ENCODE measurements around the gene ALG14. TPM values are rescaled to one million over a fixed set of nuclear protein-coding genes. Genes with fewer than 3 reads are reported as not detected.
A peak's percentile ranks its signal among the peaks of the same experiment; 100 is the strongest.

ALG14 gene
- 8.6 and 12.3 TPM in 2 replicates for total RNA-seq
- 2.1 and 2.6 TPM in 2 replicates for polyA plus RNA-seq
- 1.7 and 2.4 TPM in 2 replicates for polyA plus RNA-seq (2011; cell fraction: cytosol; rRNA removed)
- 1.1 and 1.4 TPM in 2 replicates for polyA plus RNA-seq (2011; cell fraction: nucleus; rRNA removed)
- 3.6 and 4.6 TPM in 2 replicates for polyA plus RNA-seq (2012)
- 5.7 and 19.2 TPM in 2 replicates for polyA minus RNA-seq
- polyA minus RNA-seq (2011; cell fraction: cytosol; rRNA and poly(A)+ RNA removed) = 4.4 TPM
- 1.3 and 2.7 TPM in 2 replicates for polyA minus RNA-seq (2011; cell fraction: nucleus; rRNA and poly(A)+ RNA removed)
- percentile 59 among the genes with signal in this experiment for Bru-seq, nascent RNA
- BruChase-seq, experiment 1, labeled RNA remaining after a 6-hour chase = percentile 55 among the genes with signal in this experiment
- percentile 46 among the genes with signal in this experiment for BruChase-seq, experiment 2, labeled RNA remaining after a 2-hour chase
- long read RNA-seq, full-length matches to known transcripts = 45 of 53 reads
- long read RNA-seq, partial matches to known transcripts = 1 of 53 reads
- long read RNA-seq, other reads (novel, unspliced or antisense) = 7 of 53 reads

GRCh38 chr1:95072532-95073419, at the start of gene ALG14:
Gene ALG14 (minus strand): TSS chr1:95072951. CDS start chr1:95072898, 53 bp downstream.
- Histone ChIP-seq H3K9me3 (replicated peaks; ENCODE audit: control insufficient read depth, insufficient read depth, low read length) (no peaks in the 10 kb centered on the region), H3K79me2 (ENCODE audit: control insufficient read depth, insufficient read depth, low read length) (no peaks in the 10 kb centered on the region), H3K4me3 (replicated peaks in 1 of 3; ENCODE audit: insufficient read depth in 1 of 3, low read depth in 1 of 3, low read length in 3 of 3) (peak within 1 kb of the TSS; percentile 25 to 75 (median 65)), H3K9me1 (replicated peaks; ENCODE audit: control insufficient read depth, extremely low read depth, insufficient read depth, low read length) (no peaks in the 10 kb centered on the region), H3K27me3 (ENCODE audit: control insufficient read depth in 2 of 2, insufficient read depth in 2 of 2, low read length in 2 of 2) (peaks cover 1 to 5% of the 10 kb centered on the region in 2 experiments), H3K9ac (replicated peaks; ENCODE audit: extremely low read depth, insufficient read depth, low read length) (peak within 1 kb of the TSS; percentile 76), H3K4me1 (ENCODE audit: control insufficient read depth, extremely low read depth, insufficient read depth, low read length) (peaks cover 7% of the 10 kb centered on the region), H4K20me1 (replicated peaks; ENCODE audit: control insufficient read depth, extremely low read depth, insufficient read depth, low read length) (no peaks in the 10 kb centered on the region), H3K4me2 (ENCODE audit: insufficient read depth, low read length) (peak within 1 kb of the TSS; percentile 94), H2AFZ (ENCODE audit: low read depth, low read length) (peak within 1 kb of the TSS; percentile 99), H3K27ac (ENCODE audit: insufficient read depth, low read depth, low read length) (peak within 1 kb of the TSS; percentile 50), H3K36me3 (ENCODE audit: control insufficient read depth in 2 of 2, extremely low read depth in 1 of 2, insufficient read depth in 2 of 2, low read length in 2 of 2) (no peaks in the 10 kb centered on the region)
- FAIRE-seq = peak; percentile 98
- no TSS peak for BruUV-seq (replicated peaks)
- CTCF ChIA-PET = interaction anchor here (0.6 to 2.7 kb wide), 11 partner anchors 9 to 1769 kb away, joined by 3 to 37 read pairs (median 5); partner anchors contain the start of genes RWDD3 and TLCD4
- POLR2A ChIA-PET = interaction anchor here (1.1 kb wide), 2 partner anchors 12 to 161 kb away, joined by 3 to 4 read pairs; partner anchors contain the start of gene RWDD3
- intact Hi-C loops (cut with micrococcal nuclease) (loop anchor here (2.0 to 5.0 kb wide), 2 partner anchors 45 to 162 kb away; partner anchors contain the start of genes RWDD3 and TLCD4), dilution Hi-C loops (cut with MboI; ENCODE audit: extremely low pct_ligation_motif_present, low sequenced_read_pairs) (no loop called here)
- TF ChIP-seq EZH2 (IDR thresholded peaks at IDR 0.05; ENCODE audit: borderline replicate concordance, low read depth, low read length, severe bottlenecking) = no peak
- TF ChIP-seq CTCF (IDR thresholded peaks at IDR 0.05; ENCODE audit: extremely low read depth in 1 of 2, insufficient read depth in 1 of 2, low read depth in 1 of 2, low read length in 2 of 2) = no peak
- no peak for TF ChIP-seq GATA2 (IDR thresholded peaks at IDR 0.05; ENCODE audit: insufficient read depth, insufficient read length, low read depth, low read length)
- TF ChIP-seq FOS (IDR thresholded peaks at IDR 0.05; ENCODE audit: borderline replicate concordance, insufficient read depth, low read length) = no peak
- TF ChIP-seq MYC (IDR thresholded peaks at IDR 0.05; ENCODE audit: low read depth, low read length) = peak; percentile 81
- peak; percentile 69 for TF ChIP-seq POLR2A (IDR thresholded peaks at IDR 0.05; ENCODE audit: low read depth, low read length)
- TF ChIP-seq MAX (IDR thresholded peaks at IDR 0.05; ENCODE audit: insufficient read depth, insufficient read length) = peak; percentile 4
- TF ChIP-seq JUN (IDR thresholded peaks at IDR 0.05; ENCODE audit: borderline replicate concordance, insufficient read depth, insufficient read length, low read depth) = no peak
- peak; percentile 55 for TF ChIP-seq POLR2AphosphoS5 (IDR thresholded peaks at IDR 0.05; ENCODE audit: insufficient read depth, low read depth, low read length)
- peak; percentile 97 for DNase-seq (ENCODE audit: low read depth, low spot score)

All from endothelial cell of umbilical vein (primary cell).